NCI-H1092 (cell line): Measurements from ENCODE around the gene MSLN.

ENCODE experiments used
- DNase-seq: peaks from one replicate; lab custom pipeline; 2025; lab: John Stamatoyannopoulos, UW

The MSLN gene

GRCh38 chr16:793414-793813 is 32.9 kb downstream of the MSLN start:
- no peak for DNase-seq

DNA sequence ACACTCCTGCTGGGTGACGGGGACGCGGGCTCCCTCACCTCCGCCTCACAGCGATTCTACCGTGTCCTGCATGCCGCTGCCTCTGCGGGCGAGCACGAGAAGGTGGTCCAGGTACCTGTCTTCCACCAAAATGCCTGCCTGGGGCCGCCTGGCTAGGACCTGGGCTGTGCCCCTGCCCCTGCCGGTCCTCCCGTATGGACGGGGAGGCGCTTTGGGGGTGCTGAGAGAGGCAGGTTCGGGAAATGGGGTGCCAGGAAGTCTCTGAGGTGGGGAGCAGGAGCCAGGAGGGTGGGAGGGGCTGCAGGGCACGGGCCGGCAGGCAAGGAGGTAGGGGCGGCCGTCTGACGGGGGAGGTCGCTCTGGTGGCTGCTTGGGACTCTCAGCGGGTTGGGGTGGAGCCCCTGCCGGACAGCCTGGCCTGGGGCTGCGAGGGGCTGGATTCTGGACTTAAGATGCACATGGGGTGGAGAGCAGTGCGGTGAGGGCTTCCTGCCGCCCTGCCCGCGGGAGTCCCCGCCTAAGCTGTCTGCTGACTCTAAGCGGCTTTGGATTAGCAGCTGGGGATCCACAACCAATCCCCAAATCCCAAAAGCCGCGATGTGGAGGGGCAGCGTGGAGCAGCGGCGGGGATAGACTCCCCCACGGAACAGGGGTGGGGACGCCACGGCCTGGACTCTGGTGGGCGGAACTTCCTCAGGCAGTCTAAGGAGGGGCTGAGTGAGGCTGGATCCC is 33.7 kb downstream of the MSLN start:
- no peak for DNase-seq

DNA sequence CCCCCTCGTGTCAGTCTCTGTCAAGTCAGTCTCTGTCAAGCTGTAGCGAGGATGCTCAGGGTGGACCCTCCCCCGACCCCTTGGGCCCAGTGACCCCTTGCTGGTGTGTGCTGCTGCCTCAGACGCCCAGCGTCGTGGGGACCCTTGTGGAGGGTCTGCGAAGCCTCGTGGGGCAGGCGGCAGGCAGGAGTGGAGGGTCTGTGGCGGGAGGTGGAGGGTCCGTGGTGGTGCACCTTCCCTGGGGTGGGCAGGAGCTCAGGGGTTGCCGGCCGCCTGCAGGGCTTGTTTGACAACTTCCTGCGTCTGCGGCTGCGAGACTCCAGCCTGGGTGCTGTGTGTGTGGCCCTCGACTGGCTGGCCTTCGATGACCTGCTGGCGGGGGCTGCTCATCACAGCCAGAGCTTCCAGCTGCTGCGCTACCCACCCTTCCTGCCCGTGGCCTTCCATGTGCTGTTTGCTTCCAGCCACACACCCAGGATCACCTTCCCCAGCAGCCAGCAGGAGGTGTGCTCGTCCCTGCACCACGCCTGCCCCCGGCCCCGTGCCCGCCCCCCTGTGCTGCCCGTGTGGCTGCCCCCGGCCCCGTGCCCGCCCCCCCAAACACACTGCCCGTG is 34.4 kb downstream of the MSLN start:
- no peak for DNase-seq

GRCh38 chr16:795580-796229 is 35.2 kb downstream of the MSLN start:
- DNase-seq, result no peak

DNA sequence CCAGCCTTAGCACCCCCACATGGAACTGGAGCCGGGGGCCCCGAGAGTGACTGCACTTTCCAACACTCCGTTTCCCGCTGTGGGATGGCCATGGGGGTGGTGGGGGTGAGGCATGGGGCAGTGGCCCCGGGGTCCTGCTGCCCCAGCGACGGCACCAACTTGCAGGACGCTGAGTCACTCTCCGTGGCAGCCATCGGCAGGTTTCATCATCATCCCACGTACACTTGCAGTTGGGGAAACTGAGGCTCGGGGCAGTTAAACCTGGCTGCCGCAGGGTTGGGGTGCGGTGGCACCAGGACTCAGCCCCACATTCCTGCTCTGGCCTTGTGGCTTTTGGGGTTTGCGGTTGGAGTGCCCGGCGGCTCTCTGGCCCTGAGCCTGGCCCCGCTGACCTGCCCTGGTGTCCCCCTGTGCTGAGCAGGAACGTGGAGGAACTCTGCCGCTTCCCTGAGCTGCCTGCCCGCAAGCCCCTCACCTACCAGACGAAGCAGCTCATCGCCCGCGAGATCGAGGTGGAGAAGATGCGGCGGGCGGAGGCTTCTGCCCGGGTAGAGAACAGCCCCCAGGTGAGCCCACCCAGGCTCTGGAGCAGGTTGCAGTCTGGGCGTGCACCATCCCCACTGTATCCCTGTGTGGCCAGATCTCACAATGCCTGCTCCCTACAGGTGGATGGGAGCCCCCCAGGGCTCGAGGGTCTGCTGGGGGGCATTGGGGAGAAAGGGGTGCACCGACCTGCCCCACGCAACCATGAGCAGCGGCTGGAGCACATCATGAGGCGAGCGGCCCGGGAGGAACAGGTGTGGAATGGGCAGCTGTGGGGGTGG is 36.0 kb downstream of the MSLN start:
- DNase-seq, result no peak

GRCh38 chr16:797120-797420 is 36.5 kb downstream of the MSLN start:
- DNase-seq, result no peak

DNA sequence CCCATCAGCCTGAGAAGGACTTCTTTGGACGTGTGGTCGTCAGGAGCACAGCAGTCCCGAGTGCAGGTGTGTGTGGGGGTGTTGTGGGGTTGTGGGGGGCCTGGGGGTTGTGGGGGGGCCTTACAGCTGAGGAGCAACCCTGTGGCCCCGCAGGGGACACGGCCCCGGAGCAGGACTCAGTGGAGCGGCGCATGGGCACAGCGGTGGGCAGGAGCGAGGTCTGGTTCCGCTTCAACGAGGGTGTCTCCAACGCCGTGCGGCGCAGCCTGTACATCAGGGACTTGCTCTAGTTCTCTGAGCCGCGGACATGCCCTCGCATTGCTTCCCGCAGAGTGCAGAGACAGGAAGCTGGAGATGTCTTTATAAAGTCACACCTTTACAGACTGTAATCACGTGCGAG is 37.2 kb downstream of the MSLN start:
- no peak for DNase-seq

DNA sequence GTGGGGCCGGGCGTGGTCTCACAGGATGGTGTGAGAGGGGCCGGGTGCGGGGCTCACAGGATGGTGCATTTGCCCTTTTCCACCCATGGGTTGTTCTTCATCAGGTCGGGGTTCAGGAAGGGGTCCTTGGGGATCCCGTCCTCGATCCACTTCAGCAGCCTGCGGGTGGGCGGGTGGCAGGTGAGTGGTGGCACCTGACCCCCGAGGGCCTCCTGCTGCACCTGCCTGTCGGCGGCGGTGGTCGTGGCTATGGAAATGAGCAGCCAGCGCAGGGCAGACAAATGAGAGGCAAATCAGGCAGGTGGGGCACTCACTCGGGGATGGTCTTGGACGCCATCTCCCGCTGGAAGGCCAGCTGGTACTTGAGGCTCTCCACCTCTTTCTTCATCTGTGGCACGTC is 38.1 kb downstream of the MSLN start:
- DNase-seq, result no peak

DNA sequence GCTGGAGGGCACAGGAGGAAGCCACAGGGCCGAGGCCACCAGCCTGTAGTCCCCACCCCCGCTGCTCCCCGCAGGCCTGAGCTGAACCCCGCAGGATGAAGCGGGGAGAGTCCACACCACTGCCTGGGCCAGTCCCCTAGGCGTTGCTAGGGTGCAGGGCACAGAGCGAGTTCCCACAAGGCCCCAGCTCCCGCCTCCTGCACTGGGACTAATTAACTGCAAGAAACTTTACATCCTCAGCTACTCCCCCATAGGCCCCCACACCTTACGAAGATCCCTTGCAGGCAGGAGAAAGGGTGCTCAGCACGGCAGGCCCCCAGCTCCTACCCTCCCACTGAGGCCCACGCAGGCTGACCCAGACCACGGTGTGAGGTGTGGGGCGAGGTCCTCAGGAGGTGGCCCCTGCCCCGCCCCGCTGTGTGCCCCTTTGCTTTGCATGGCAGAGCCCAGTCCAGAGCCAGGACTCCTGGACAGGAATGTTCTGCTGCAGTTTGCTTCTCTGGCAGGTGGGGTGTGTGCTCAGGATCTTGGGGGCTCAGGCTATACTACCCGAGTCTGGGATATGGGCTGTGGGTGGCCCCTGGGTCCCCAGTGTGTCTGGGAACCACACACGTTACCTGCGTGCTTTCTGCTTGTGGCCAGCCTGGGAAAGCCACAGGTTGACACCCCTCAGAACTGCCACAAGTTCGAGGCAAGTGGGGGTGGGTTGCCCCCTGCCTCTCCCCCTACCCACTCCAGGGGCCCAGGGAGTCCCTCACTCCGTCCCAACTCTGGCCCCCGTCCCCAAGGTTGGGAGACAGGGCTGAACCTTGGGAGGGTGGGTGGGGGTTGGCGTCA is 38.8 kb downstream of the MSLN start:
- no peak for DNase-seq

- no peak for DNase-seq
These were observed 39.7 kb downstream of the MSLN start, which contains the start of gene GNG13 for GRCh38 chr16:799948-800833. Gene GNG13 (minus strand): TSS chr16:800734. CDS start chr16:799077, 1,657 bp downstream.

- DNase-seq, result no peak
These were observed 40.4 kb downstream of the MSLN start for GRCh38 chr16:800834-801511.

- no peak for DNase-seq
These were observed 41.2 kb downstream of the MSLN start for GRCh38 chr16:801584-802363.

DNA sequence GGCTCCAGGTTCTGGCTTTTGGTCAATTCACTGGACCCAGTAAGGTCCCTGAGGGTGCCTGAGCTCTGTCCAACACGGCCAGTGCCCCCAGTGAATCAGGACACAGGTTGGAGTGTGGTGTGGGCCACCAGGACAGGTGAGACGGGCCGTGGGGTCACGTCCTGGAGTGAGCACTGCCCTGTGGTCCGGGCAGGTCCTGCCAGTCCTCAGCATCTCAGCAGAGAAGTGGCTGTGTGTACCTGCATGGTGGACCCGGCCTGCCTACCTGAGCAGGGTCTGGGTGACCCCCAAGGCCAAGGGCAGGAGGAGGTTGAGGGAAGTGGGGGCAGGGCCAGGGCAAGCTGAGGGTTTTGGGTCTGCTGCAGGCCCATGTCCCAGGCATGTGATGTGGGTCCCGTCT is 41.9 kb downstream of the MSLN start:
- DNase-seq, result no peak

- DNase-seq, result no peak
These were observed 42.6 kb downstream of the MSLN start for GRCh38 chr16:802914-803753.

DNA sequence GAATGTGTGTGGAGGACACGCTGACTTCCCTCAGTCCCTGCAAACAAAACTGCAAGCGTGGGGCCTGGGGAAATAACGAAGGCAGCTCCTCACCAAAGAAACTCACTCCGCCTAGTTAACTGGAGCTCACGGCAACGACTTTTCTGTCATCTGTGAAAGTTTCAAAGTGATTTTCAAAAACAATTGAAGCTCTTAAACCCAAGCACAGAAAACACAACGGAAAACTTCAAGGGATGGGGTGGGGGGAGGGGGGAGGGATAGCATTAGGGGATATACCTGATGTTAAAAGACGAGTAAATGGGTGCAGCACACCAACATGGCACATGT is 43.2 kb downstream of the MSLN start:
- DNase-seq, result no peak

- DNase-seq, result no peak
These were observed 43.9 kb downstream of the MSLN start for GRCh38 chr16:804193-805048.

GRCh38 chr16:805474-805873 is 44.9 kb downstream of the MSLN start:
- no peak for DNase-seq
